Measurements from ENCODE around the gene LRBA. TPM values are rescaled to one million over a fixed set of nuclear protein-coding genes. Genes with fewer than 3 reads are reported as not detected.

The LRBA gene
- total RNA-seq, 1 donor from 2014 or later: 28.2 TPM

- H3K36me3 Mint-ChIP-seq (ENCODE audit: low read depth): peaks cover 35% of the 10 kb centered on the region
- DNase-seq (ENCODE audit: low read depth, low spot score): peak; percentile 25
- TF ChIP-seq CTCF (conservative IDR thresholded peaks at IDR 0.05): no peak
- H3K27ac Mint-ChIP-seq (ENCODE audit: unreplicated experiment): peak overlapping the region; percentile 8
- peaks cover 32% of the 10 kb centered on the region for H3K4me1 Mint-ChIP-seq
- H3K9me3 Mint-ChIP-seq: no peaks in the 10 kb centered on the region
- no peaks in the 10 kb centered on the region for H3K27me3 Mint-ChIP-seq (ENCODE audit: low read depth)
- H3K4me3 Mint-ChIP-seq: peak overlapping the region; percentile 74
These were observed 758.0 kb downstream of the LRBA start for GRCh38 chr4:150256841-150257730.

GRCh38 chr4:150256225-150256620, 758.9 kb downstream of the LRBA start:
- Mint-ChIP-seq H3K9me3 (no peaks in the 10 kb centered on the region), H3K36me3 (ENCODE audit: low read depth) (peaks cover 35% of the 10 kb centered on the region), H3K27me3 (ENCODE audit: low read depth) (no peaks in the 10 kb centered on the region), H3K4me3 (peak overlapping the region; percentile 74), H3K4me1 (peaks cover 32% of the 10 kb centered on the region), H3K27ac (ENCODE audit: unreplicated experiment) (peak overlapping the region; percentile 8)
- DNase-seq (ENCODE audit: low read depth, low spot score): no peak
- TF ChIP-seq CTCF (conservative IDR thresholded peaks at IDR 0.05): no peak

GRCh38 chr4:150255610-150256224, 759.4 kb downstream of the LRBA start:
- Mint-ChIP-seq H3K27ac (ENCODE audit: unreplicated experiment) (no peak overlapping the region), H3K36me3 (ENCODE audit: low read depth) (peaks cover 32% of the 10 kb centered on the region), H3K27me3 (ENCODE audit: low read depth) (no peaks in the 10 kb centered on the region), H3K4me1 (peaks cover 32% of the 10 kb centered on the region), H3K9me3 (no peaks in the 10 kb centered on the region), H3K4me3 (no peak overlapping the region)
- TF ChIP-seq CTCF (conservative IDR thresholded peaks at IDR 0.05): no peak
- no peak for DNase-seq (ENCODE audit: low read depth, low spot score)

GRCh38 chr4:150253965-150254630, 761.0 kb downstream of the LRBA start:
- Mint-ChIP-seq H3K27ac (ENCODE audit: unreplicated experiment) (peak overlapping the region; percentile 19), H3K9me3 (no peaks in the 10 kb centered on the region), H3K4me1 (peaks cover 29% of the 10 kb centered on the region), H3K27me3 (ENCODE audit: low read depth) (no peaks in the 10 kb centered on the region), H3K4me3 (no peak overlapping the region), H3K36me3 (ENCODE audit: low read depth) (peaks cover 34% of the 10 kb centered on the region)
- no peak for DNase-seq (ENCODE audit: low read depth, low spot score)
- TF ChIP-seq CTCF (conservative IDR thresholded peaks at IDR 0.05): no peak

GRCh38 chr4:150253416-150253815, 761.7 kb downstream of the LRBA start:
- no peak for TF ChIP-seq CTCF (conservative IDR thresholded peaks at IDR 0.05)

More at GRCh38 chr4:150253416-150253815, 761.7 kb downstream of the LRBA start:
- H3K27ac Mint-ChIP-seq (ENCODE audit: unreplicated experiment): peak overlapping the region; percentile 72
- no peaks in the 10 kb centered on the region for H3K27me3 Mint-ChIP-seq (ENCODE audit: low read depth)
- no peak overlapping the region for H3K4me3 Mint-ChIP-seq
- no peaks in the 10 kb centered on the region for H3K9me3 Mint-ChIP-seq
- H3K36me3 Mint-ChIP-seq (ENCODE audit: low read depth): peaks cover 38% of the 10 kb centered on the region
- H3K4me1 Mint-ChIP-seq: peaks cover 33% of the 10 kb centered on the region
- no peak for DNase-seq (ENCODE audit: low read depth, low spot score)
